Islet of Langerhans (tissue), 1 donor: ENCODE data around the gene CXorf66.
"Not testable (repeated sequence)": the region's sequence is repeated elsewhere in the genome, so short reads cannot be mapped to it uniquely, and the experiment has no call there.

Experiments
- FAIRE-seq: peaks from one replicate; lab custom pipeline; 2011; peaks lifted over from hg19 to GRCh38; lab: Jason Lieb, UNC

Gene CXorf66, protein sequence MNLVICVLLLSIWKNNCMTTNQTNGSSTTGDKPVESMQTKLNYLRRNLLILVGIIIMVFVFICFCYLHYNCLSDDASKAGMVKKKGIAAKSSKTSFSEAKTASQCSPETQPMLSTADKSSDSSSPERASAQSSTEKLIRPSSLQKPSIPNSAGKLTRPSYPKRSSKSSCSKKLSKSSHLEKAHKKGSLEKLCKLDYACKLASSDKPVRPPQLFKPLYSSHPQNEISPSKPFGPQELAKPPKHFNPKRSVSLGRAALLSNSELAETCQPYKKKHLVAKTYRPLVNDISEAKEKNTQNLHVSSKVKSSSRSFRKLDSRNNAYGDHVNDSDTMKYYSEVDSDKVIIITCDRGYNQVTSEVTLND

DNA sequence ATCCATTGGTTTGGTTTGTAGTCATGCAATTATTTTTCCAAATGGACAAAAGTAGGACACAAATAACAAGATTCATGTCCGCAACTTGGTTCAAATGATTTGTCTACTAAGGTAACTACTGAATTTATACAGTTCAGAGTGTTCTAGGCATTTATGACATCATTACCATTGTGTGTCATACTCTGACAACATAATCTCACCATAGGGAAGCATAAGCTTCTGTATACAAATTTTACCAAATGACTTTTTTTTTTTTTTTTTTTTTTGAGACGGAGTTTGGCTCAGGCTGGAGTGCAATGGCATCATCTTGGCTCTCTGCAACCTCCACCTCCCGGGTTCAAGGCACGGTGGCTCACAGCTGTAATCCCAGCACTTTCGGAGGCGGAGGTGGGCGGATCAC lies at the start of gene CXorf66:
Gene CXorf66, minus strand, starts transcription at position 101 of the 400 bp plus-strand sequence. Its CDS starts 25 bp downstream, at position 76.
- no peak for FAIRE-seq

DNA sequence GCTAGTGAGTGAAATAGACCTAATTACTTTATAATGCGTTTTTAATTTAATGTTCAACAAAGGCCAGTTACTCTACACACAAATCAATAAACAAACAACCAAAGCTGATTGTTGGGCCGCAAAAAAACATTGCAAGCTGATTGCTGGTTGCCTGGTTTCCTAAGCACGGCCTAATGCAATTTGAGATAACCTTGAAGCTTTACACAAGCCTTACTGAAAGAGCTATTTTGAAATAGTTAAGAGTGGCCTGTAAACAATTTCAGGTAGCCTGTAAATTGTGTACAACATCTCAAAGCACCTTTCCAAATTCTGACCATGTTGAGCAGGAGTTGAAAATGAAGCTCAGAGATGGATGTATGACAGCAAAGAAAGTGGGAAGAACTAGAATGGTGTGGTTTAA lies 17.5 kb upstream of the CXorf66 start:
- FAIRE-seq = no peak

DNA sequence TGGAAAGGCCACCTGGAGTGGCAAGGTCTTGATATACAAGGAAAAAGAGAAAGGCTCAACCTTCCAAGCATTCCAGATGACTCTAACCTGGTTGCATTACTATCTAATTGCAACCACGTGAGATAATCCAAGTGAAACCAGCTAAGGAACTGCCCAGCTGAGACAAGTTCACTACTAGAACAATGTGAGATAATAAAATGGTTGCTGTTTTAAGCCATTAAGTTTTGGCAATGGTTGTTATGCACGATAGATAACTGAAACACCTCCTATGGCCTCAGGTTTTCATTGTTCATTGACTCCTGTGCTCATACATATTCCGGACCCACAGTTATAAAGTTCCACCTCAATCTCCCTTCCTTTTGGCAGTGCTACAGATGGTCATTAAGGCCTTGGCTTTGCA lies 9.2 kb upstream of the CXorf66 start:
- no peak for FAIRE-seq

DNA sequence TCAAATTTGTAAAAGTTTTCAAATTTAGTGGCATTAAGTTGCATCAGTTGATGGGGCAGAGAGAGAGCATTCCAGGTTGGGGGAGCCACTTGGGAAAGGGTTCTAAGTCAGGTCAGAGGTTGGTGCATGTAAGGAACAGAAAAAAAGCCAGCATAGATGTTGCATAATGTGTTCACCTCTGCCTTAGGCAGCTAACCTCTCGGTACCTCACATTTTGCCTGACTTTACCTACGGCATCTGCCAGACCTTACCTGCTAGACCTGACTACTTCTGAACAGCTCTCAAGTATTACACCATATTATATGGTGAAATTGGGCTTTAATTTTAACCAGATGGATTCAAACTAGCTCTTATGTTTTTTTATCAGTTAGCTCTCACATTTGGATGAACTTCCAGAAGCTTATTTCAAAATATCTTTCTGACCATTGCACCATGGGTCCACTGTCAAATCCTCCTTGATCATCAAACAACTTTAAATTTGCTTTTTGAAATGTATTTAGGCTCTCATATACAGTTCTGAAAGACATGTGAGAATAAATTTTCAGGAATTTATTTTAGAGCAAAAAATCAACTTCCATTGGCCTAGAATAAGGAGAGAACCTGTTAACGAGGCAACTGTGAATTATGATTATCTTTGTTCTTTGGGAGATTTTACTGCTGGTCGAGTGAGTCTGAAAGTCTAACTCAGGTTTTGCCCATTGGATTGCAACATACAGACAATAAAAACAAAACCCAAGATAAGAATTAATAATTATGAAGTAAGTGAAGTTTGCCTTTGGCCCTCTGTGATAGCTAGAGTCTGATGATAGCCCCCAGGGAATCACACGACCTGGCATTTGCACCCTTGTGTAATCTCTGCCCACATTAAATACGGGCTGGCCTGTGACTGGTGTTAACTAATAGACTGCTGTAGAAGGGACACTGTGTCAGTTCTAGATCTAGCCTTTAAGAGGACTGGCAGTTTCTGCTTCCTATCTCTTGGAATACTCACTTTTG lies 7.6 kb upstream of the CXorf66 start:
- FAIRE-seq = no peak

DNA sequence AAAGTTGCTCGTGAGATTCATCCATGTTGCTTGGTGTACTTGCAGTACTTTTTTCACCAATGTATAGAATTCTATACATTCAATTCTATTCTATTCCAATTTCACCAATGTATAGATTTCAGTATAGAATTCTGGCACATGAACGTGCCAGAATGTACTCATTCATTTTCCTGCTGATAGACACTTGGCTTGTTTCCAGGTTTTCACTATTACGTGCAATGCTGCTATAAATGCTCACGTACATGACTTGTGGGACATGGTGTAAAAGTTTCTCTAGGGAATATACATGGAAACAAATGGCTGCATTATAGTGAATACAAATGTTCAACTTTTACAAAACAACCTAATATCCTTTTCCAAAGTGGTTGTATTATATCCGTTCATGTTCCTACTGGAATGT lies 6.8 kb upstream of the CXorf66 start:
- no peak for FAIRE-seq

DNA sequence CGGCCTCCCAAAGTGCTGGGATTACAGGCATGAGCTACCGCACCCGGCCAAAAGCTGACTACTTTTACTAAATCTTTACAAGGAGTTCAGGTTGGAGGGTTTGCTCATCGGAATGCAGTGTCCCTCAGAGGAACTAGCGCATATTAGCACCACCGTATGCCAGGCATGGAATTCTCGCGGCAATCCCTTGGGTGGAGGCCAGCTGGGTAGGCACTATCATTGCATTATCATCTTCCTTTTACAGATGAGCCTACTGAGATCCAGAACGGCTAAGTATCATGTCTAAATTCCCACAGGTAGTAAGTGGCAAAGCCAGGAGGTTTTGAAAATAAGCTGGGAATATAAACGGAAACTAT lies 6.1 kb upstream of the CXorf66 start:
- no peak for FAIRE-seq

DNA sequence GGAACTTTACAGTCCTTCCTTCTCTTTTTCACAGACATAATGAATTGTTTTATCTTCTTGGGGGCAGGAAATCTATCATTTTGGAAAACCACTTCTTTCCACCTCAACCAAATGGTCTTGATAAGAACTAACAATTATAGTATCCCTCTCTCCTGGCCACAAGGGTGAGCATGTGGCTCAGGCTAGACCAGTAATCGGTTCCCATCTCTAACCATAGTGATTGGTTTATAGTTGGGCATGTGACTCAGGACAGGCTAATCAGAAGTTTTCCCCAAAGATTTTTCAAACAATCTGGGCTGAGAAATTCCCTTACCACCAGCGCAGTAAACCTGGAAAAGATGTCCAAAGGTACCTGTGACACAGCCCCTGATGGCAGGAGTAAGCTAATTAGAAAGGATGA lies 4.0 kb upstream of the CXorf66 start:
- no peak for FAIRE-seq

DNA sequence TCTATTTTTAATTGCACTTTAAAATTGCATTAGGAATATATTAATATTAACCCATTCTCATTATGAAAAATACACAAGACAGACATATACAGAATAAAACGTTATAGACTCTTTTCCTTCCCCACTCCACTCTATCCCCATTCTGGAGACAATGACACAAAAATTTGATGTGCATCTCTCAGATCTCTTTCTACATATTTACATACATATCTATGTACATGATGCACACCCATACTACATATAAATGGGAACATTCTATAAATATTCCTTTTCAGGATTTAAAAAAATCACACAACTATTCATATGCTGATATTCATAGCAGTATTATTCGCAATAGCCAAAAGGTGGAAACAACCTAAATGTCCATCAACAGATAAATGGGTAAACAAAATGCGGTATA lies 2.4 kb upstream of the CXorf66 start:
- FAIRE-seq = no peak

DNA sequence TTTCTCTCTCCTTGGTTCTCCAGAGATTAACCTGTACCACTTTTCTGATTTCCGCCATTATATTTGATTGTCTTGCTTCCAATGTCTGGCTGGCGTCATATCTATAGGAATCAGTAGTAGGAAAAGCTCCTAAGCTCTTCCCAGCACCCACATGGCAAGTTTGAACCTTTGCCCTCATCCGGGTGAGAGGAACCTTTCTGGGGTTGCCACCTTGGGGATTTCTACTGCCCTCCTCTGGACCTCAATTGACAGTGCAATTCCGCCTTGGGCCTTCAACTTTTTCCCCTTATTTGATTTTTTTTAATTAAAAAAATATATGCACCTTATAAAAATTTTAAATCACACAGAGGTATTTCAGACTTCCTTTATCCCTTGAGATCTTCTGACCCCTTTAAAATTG lies 2.0 kb upstream of the CXorf66 start:
- FAIRE-seq = no peak

DNA sequence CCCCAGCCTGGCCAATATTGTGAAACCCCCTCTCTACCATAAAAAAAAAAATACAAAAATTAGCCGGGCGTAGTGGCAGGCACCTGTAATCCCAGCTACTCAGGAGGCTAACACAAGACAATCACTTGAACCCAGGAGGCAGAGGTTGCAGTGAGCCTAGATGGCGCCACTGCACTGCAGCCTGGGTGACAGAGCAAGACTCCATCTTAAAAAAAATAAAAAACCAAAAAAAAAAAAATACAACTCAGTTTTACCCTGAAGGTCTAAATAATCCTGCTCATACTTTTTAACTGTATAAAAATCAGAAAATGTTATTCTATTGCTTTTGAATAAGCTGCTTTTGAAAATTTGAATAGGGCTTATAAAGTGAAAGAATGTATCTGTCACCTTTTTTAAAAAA lies 838 bp upstream of the CXorf66 start:
- FAIRE-seq = not testable (repeated sequence)

DNA sequence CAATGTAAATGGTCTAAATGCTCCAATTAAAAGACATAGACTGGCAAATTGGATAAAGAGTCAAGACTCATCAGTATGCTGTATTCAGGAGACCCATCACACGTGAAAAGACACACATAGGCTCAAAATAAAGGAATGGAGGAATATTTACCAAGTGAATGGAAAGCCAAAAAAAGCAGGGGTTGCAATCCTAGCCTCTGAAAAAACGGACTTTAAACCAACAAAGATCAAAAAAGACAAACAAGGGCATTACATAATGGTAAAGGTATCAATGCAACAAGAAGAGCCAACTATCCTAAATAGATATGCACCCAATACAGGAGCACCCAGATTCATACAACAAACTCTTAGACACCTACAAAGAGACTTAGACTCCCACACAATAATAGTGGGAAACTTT lies 4.2 kb downstream of the CXorf66 start:
- not testable (repeated sequence) for FAIRE-seq

DNA sequence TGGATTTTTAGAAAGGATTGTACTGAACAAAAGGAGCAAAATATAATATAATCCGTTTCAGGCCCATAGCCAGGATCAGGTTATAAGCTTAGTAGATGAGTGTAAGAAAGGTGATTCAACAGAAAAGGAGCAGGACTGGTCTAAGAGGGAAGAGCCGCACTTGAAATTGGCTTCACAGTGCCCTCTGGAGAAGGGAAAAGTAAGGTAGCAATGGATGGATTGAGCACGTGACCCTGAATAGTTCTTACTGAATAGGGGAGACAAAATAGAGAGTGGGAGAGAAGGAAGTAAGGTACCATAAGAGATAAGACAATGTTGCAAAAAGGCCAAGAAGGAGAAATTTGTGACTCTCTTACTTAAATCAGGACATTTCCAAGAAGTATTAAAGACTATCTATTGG lies 15.6 kb downstream of the CXorf66 start:
- no peak for FAIRE-seq

DNA sequence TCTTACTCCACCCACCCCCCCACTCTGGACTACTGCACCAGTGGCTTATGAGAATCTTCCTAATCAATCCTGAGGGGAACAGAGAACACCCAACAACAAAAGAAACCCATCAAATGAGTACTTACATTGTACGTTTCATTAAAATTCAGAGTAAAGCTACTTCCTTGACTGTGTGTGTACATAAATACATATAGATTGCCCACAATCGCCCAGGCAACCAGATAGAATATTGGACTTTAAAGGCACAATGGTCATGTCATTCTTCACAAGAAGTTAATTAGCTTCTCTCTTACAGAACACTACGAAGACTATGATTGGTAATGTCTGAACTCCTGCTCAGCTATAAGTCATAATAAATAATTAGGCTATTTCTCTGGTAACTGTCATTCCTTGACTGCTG lies 20.2 kb downstream of the CXorf66 start:
- FAIRE-seq = no peak

DNA sequence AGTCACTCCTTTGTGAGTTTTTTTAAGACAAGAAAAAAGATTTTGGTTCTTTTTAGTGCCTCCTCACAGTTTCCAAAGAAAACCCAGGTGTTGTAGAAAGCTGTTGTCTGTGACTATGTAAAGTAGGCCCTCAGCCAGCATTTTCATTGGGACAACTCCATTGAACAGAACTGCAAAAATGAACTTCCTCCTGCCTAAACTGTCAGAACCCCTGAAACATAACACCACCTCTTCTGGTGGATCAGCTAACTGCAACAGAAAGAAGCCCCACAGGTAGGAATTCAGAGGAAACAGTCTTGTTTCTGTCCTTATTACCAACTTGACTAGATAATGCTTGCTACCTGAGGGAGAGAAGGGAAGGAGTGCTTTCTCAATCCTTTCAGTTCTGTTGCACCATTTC lies 29.1 kb downstream of the CXorf66 start:
- FAIRE-seq = no peak

DNA sequence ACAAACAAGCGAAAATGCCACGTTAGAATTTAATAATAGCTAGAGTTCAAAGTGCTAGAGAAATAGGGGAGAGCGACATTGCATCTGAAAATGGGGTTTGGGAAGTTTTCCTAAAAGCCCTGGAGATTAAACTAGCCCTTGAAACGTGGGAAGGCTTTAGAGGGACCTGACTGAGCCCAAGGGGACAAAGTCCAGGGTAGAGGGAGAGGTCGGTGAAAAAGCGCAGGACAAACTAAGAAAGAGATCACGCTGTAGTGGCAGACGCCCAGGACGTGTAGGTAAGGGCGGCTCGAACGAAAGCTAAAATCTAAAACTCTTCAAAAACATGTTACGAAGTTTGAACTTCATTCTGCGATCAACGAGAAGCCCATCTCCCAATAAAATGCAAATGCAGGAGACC lies 31.4 kb downstream of the CXorf66 start:
- no peak for FAIRE-seq

DNA sequence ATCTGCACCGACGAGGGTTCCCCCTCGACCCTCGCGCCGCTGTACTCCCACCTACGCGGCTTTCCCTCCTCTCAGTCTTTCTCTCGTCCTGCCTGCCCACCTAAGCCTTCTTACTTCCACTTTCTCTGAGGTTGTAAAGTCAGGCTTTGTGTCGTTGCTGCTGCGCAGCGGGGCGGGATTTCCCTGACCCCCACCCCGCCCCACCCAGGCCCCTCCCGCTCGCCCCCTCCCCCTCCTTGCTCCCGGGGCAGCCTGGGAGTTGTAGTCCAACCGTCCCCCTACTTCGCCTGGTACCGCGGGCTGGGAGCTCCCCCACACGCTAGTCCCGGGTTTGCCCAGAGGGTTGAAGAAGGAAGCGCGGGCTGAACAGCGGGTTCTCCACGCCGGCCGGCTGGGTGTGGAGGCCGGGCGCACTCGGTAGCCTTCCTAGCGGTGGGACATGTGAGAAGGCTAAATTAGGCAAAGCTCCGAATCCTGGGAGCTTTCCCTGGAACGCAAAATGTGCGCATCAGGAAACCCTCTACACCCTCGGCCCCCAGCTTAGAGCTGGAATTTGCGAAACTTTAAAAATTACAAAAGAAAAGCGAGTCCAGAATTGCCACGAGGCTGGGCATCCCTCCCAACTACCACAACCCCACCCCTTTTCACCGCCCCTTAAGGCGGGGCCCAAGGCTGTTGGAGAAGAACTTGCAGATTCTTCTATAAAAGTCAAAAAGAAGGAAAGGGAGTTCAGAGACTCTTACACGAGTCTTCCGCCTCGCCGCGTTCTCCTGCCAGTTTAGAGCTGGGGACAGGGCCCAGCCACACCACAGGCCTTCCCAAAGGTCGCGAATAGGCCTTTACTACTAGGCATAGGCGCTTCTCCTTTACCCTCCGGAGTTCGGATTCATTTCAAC lies 32.2 kb downstream of the CXorf66 start, which contains the start of gene ATP11C:
Gene ATP11C, minus strand, starts transcription at position 153 of the 896 bp plus-strand sequence. CDS start 1,011 bp downstream, outside the sequence.
- FAIRE-seq = no peak

DNA sequence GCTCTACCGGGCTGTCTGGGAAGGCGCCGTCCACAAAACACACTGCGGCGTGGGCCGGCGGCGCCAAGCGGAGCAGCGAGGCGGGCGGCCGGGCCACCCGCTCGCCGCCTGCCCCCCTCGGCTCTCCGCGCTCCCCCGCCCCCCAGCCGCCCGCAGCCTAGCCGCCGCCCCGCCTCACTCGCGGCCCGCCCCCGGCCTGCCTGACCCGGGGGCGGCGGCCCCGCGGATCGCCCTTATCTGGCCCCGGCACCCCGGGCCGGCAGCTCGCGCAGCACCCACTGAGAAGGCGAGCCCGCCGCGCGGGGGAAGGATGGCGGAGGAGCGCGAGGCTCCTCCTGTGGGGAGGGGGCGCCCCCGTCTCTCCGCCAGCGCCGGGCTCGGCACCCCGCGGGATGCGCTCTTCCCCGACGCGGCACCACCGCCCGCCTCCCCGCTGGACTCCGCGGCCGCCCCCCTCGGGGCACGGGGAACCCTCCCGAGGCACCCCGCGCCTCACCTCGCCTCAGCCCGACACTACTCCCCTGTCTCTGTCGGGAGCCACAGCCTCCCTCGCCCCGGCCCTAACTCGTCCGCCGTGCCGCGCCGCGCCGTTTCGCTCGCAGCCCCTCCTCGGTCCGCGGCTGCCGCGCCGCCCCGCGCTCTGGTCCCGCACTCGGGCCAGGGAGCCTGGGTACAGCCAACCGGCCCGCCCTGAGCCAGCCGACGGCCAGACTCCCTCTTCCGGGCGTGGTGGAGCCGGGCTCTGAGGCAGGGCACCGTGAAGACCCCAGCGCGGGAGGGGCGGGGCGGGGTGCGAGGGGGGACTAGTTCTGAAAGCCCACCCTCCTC lies 33.0 kb downstream of the CXorf66 start:
- FAIRE-seq = no peak

DNA sequence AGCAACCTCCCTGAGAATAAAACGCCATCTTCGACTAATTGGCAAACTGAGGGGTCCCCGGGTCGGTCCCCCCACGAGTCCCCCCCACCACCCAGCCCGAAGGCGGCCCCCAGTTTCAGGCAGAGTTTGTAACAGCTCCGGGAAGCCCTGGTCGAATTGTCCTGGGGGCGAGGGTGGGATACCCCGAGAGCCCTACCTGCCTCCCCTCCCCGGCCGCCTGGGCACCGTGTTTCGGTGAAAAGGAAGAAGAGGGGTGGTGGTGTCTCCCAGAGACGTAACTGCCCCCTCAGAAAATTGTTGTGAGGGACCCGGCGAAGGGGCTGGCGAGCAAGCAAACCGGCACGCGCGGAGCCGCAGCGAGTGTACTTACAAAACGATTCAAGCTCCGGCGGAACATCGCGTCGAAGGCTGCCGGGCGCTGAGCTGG lies 33.7 kb downstream of the CXorf66 start:
- FAIRE-seq = no peak

DNA sequence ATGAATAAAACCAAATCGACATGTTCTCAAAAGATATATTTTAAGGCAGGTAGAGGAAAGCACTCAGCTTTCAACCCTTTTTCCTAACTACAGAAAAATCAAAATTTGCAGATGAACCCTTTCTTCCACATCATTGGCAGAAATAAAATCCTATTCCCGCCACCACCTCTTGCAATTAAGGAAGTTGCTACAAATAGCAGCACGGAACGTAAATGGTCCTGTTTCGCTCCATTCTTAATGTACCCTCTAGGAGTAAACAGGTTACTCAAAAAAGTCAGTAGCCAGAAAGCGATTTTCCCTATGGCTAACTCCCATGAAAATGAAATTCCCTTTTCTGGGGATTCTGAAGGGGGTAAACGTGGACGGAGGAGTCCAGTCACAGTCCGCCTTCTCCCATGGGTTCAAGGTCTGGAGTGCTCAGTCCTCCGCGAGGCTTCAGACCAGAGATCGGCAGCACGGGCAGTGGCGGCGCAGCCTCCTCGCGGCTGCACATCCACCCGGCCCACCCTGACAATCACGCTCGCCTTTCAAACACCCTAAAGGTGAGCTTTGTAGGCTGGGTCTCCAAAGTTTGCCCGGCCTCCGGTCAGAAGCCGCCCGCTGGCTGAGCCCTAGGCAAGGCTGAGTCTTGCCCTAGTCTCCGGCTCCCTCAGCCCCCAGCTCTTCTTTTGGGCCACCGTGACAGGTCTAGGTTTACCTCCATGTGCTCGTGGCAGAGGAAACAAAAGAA lies 34.2 kb downstream of the CXorf66 start:
- FAIRE-seq = no peak

DNA sequence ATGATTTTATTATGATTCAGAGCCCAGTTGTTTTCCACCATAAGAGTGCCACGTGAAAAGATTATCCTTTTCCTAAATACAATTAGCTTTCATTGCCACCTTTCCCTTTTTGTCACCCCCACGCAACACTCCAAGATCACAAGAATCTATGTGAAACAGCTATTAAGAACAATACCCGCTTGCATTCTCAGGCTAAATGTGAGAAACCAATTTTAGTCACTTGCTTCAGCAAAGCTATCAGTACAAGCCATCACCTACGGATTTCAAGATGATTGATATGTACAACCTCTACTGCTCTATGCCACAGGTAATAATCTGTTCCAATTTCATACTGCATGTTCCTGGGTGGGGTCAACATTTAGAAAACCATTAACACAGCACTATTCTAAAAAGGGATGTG lies 34.9 kb downstream of the CXorf66 start:
- FAIRE-seq = no peak

DNA sequence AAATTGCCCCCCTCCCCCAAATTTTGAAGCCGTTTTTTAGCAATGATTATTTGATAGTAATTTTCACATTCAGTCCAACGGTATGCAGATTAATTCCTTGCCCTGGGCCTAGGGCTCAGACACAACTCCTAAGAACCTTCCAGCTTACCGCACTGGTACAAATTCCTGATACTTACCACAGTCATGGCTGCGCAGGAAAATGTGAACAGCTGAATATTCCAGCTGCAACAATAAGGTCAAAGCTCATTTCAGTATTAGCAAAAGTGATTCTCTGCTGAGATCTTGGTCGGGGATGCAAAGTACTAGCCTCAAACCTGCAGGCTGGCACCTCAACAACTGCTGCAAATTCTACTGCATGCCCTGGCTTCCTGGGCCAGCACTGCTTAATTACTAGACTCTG lies 35.4 kb downstream of the CXorf66 start:
- no peak for FAIRE-seq
